Astrocyte (in vitro differentiated cells and primary cell): ENCODE results near the gene TMOD4. TPM values are rescaled to one million over a fixed set of nuclear protein-coding genes. Genes with fewer than 3 reads are reported as not detected.

ENCODE experiments used
- DNase-seq: peaks from one replicate; pipeline ENCODE4 v3.0.0-alpha.2; 2010; ENCODE audit warnings: low read depth
- FAIRE-seq: peaks from 2 replicates; lab custom pipeline; 2011; peaks lifted over from hg19 to GRCh38; lab: Jason Lieb, UNC
- H2AFZ ChIP-seq: 2 replicates; pipeline ENCODE4 v1.6.0; 2012; ENCODE audit warnings: low read depth, low read length, inconsistent platforms
- H3K27ac ChIP-seq: 2 replicates; pipeline ENCODE4 v1.5.1; 2011; ENCODE audit warnings: low read depth, low read length, inconsistent platforms
- H3K27me3 ChIP-seq: 2 replicates; pipeline ENCODE4 v1.6.0; 2011; ENCODE audit warnings: low read length, inconsistent platforms; ENCODE audit not compliant: insufficient read depth
- H3K36me3 ChIP-seq: 2 replicates; pipeline ENCODE4 v1.5.1; 2011; ENCODE audit warnings: low read length, inconsistent platforms; ENCODE audit not compliant: insufficient read depth
- H3K4me1 ChIP-seq: 2 replicates; pipeline ENCODE4 v1.5.1; 2011; ENCODE audit warnings: low read length, inconsistent platforms; ENCODE audit not compliant: insufficient read depth
- H3K4me2 ChIP-seq: 2 replicates; pipeline ENCODE4 v1.6.0; 2012; ENCODE audit warnings: low read length, inconsistent platforms
- H3K4me3 ChIP-seq: 2 replicates; pipeline ENCODE4 v1.5.1; 2011; ENCODE audit warnings: low read depth, mild to moderate bottlenecking, low read length, inconsistent platforms; ENCODE audit not compliant: insufficient read depth
- H3K79me2 ChIP-seq: 2 replicates; pipeline ENCODE4 v1.6.0; 2012; ENCODE audit warnings: mild to moderate bottlenecking, low read length, inconsistent platforms; ENCODE audit not compliant: insufficient read depth
- H3K9ac ChIP-seq: 2 replicates; pipeline ENCODE4 v1.6.0; 2012; ENCODE audit warnings: mild to moderate bottlenecking, low read length, inconsistent platforms
- H3K9me3 ChIP-seq: 2 replicates; pipeline ENCODE4 v1.5.1; 2012; ENCODE audit warnings: low read depth, mild to moderate bottlenecking, low read length, inconsistent platforms; ENCODE audit not compliant: insufficient read depth
- H4K20me1 ChIP-seq: 2 replicates; pipeline ENCODE4 v1.6.0; 2012; ENCODE audit warnings: low read length, inconsistent platforms; ENCODE audit not compliant: insufficient read depth
- H3K27ac Mint-ChIP-seq: one replicate; pipeline ENCODE4 v1.8.0; 2021; ENCODE audit warnings: mild to moderate bottlenecking, mixed read lengths; ENCODE audit not compliant: unreplicated experiment
- H3K27me3 Mint-ChIP-seq: one replicate; pipeline ENCODE4 v1.8.0; 2021; ENCODE audit warnings: low read depth, mixed read lengths; ENCODE audit not compliant: unreplicated experiment
- H3K36me3 Mint-ChIP-seq: one replicate; pipeline ENCODE4 v1.8.0; 2021; ENCODE audit warnings: low read depth, mixed read lengths; ENCODE audit not compliant: unreplicated experiment
- H3K4me1 Mint-ChIP-seq: one replicate; pipeline ENCODE4 v1.8.0; 2021; ENCODE audit warnings: low read depth, mixed read lengths; ENCODE audit not compliant: unreplicated experiment
- H3K4me3 Mint-ChIP-seq: one replicate; pipeline ENCODE4 v1.8.0; 2021; ENCODE audit warnings: mild to moderate bottlenecking, moderate library complexity, mixed read lengths; ENCODE audit not compliant: unreplicated experiment
- H3K9me3 Mint-ChIP-seq: one replicate; pipeline ENCODE4 v1.8.0; 2021; ENCODE audit warnings: mild to moderate bottlenecking, mixed read lengths; ENCODE audit not compliant: unreplicated experiment
- CTCF ChIP-seq: IDR thresholded peaks from 2 replicates; pipeline ENCODE4 v1.5.1; 2011; ENCODE audit warnings: low read depth, mild to moderate bottlenecking, inconsistent platforms, low read length, moderate library complexity; ENCODE audit not compliant: insufficient read depth
- EZH2 ChIP-seq: IDR thresholded peaks from 2 replicates; pipeline ENCODE4 v1.6.1; 2012; ENCODE audit warnings: mild to moderate bottlenecking, low read length, inconsistent platforms; ENCODE audit not compliant: insufficient read depth
- total RNA-seq: library from RNA; stranded (reverse); gene quantifications from 2 replicates; pipeline ENCODE4 v1.2.1, GENCODE V29; 2021

The TMOD4 gene
- total RNA-seq, 1 donor from 2014 or later: 1.4 TPM

DNA sequence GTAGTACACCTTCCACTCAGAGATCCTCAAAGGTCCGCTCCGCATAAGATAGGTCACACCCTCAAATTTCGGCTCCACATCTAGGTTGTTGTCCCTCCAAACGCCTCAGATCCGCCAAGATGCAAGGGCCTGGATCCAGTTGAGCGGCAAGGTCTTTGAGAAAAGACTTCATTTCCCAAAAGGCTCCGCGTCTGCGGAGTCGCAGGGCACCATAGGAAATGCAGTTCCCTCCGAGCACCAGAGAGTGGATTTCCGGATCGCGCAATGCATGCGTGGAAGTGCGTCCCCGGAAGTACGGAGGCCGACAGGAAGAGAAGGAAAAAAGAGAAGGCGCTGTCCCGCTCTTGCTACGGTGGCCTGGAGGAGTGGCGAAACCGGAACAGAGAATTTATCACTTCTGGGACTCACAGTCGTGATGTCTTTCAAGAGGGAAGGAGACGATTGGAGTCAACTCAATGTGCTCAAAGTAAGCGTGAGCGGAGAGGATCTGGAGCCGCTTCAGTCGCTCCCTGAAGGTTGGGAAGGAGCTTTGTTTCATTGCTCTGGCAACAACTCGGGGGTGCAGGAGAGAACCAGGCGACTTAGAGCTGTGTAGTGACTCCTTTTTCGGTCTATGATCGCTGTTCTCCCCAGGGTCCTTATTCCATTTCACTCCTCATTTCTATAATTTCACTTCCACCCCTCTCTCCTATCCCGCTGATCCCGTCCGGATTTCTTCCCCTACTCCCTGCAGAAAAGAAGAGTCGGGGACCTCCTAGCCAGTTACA is 9.9 kb downstream of the TMOD4 start, which contains the start of the genes LYSMD1 and SCNM1:
TSS of gene LYSMD1 (minus strand) at position 165 of the 767 bp plus-strand sequence. CDS start 644 bp downstream, outside the sequence.
TSS of gene SCNM1 (plus strand) at position 407 of the 767 bp plus-strand sequence. CDS start at position 416, 9 bp downstream.
- Histone ChIP-seq H3K4me2 (peak within 1 kb of the TSS; percentile 95), H3K4me3 (peak within 1 kb of the TSS; percentile 99), H3K27ac (peak within 1 kb of the TSS; percentile 91), H4K20me1 (peaks cover 6% of the 10 kb centered on the region), H3K36me3 (peaks cover 3% of the 10 kb centered on the region), H3K9me3 (no peaks in the 10 kb centered on the region), H3K79me2 (peaks cover 41% of the 10 kb centered on the region), H3K9ac (peak within 1 kb of the TSS; percentile 98), H2AFZ (peak within 1 kb of the TSS; percentile 88), H3K27me3 (no peaks in the 10 kb centered on the region), H3K4me1 (peaks cover 15% of the 10 kb centered on the region)
- Mint-ChIP-seq H3K9me3 (no peaks in the 10 kb centered on the region), H3K36me3 (peaks cover 19% of the 10 kb centered on the region), H3K4me3 (peak within 1 kb of the TSS; percentile 96), H3K4me1 (peaks cover 11% of the 10 kb centered on the region), H3K27me3 (no peaks in the 10 kb centered on the region), H3K27ac (peak within 1 kb of the TSS; percentile 94)
- peak; percentile 99 for DNase-seq
- peak; percentile 97 for FAIRE-seq
- no peak for TF ChIP-seq CTCF
- TF ChIP-seq EZH2: no peak

DNA sequence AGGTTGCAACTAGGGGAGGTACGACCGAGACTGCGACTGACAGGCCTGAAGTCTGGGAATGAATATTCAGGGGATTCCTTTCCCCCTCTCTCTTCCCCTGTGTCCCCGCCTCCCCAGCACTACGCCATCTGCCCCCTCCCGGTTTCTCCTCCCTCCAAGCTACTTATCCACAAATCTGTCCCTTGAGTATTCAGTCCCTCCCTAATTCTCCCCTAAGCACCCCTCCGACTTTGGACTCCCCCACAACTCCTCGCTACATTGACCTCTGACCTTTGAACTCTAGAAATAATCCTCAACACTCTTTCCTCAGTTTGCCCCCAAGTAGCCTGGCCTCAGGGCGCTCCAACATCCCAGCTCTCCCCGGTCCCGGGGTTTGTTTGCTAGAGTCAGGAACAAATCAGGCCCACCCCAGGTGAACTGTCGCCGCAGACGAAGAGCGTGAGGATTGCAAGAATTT is 10.5 kb downstream of the TMOD4 start:
- Histone ChIP-seq H3K27ac (peak overlapping the region; percentile 91), H3K4me1 (peaks cover 15% of the 10 kb centered on the region), H4K20me1 (peaks cover 6% of the 10 kb centered on the region), H2AFZ (peak overlapping the region; percentile 88), H3K9me3 (no peaks in the 10 kb centered on the region), H3K4me2 (peak overlapping the region; percentile 95), H3K79me2 (peaks cover 41% of the 10 kb centered on the region), H3K36me3 (peaks cover 6% of the 10 kb centered on the region), H3K9ac (peak overlapping the region; percentile 98), H3K27me3 (no peaks in the 10 kb centered on the region), H3K4me3 (peak overlapping the region; percentile 99)
- Mint-ChIP-seq H3K36me3 (peaks cover 19% of the 10 kb centered on the region), H3K27me3 (no peaks in the 10 kb centered on the region), H3K4me3 (peak overlapping the region; percentile 96), H3K4me1 (peaks cover 11% of the 10 kb centered on the region), H3K9me3 (no peaks in the 10 kb centered on the region), H3K27ac (peak overlapping the region; percentile 94)
- DNase-seq: peak; percentile 46
- FAIRE-seq: no peak
- TF ChIP-seq EZH2 (no peak), CTCF (no peak)
